AG10803 (cell line): ENCODE results near the gene WSCD2.

Source experiments
- DNase-seq: peaks from one replicate; pipeline ENCODE4 v3.0.0; 2010; ENCODE audit warnings: low read depth
- H3K4me3 ChIP-seq: 2 replicates; pipeline ENCODE4 v1.5.1; 2011; ENCODE audit warnings: mild to moderate bottlenecking, low read length, control low read depth
- TF ChIP-seq, protein P1 (sequence below): conservative IDR thresholded peaks from 2 replicates; pipeline ENCODE4 v1.5.1; 2011; ENCODE audit warnings: mild to moderate bottlenecking, low read length, control low read depth, inconsistent platforms

WSCD2 gene

DNA sequence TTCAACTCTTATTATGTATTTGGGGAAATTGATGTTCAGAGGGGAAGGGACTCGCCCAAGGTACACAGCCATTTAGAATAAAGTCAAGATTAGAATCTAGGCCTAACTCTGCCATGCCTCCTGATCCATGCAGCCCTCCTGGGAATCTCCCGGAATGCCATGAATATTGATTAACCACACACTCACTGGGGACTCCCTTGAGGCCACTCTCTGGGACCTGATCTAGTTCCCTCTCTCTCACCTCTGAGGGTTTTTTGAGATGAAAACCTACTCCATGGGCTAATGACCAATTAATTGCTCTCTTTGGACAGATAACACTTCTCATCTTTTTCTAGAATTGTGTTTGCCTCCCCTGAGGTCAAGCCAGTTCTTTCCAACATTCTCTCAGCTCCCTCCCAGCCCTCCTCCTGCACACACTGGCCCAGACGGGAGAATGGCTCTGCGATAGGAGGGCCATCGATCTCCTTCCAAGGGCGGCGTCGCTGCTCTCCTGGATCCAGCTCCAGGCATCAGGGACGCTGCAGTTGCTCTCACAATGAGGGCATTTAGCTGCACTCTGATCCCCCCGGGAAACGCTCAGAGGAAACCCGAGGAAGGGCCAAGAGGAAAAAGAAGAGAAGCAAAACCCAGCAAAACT, 22.6 kb downstream of the WSCD2 start:
- DNase-seq: no peak
- TF ChIP-seq, protein P1, sequence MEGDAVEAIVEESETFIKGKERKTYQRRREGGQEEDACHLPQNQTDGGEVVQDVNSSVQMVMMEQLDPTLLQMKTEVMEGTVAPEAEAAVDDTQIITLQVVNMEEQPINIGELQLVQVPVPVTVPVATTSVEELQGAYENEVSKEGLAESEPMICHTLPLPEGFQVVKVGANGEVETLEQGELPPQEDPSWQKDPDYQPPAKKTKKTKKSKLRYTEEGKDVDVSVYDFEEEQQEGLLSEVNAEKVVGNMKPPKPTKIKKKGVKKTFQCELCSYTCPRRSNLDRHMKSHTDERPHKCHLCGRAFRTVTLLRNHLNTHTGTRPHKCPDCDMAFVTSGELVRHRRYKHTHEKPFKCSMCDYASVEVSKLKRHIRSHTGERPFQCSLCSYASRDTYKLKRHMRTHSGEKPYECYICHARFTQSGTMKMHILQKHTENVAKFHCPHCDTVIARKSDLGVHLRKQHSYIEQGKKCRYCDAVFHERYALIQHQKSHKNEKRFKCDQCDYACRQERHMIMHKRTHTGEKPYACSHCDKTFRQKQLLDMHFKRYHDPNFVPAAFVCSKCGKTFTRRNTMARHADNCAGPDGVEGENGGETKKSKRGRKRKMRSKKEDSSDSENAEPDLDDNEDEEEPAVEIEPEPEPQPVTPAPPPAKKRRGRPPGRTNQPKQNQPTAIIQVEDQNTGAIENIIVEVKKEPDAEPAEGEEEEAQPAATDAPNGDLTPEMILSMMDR: no peak
- no peak overlapping the region for H3K4me3 ChIP-seq

DNA sequence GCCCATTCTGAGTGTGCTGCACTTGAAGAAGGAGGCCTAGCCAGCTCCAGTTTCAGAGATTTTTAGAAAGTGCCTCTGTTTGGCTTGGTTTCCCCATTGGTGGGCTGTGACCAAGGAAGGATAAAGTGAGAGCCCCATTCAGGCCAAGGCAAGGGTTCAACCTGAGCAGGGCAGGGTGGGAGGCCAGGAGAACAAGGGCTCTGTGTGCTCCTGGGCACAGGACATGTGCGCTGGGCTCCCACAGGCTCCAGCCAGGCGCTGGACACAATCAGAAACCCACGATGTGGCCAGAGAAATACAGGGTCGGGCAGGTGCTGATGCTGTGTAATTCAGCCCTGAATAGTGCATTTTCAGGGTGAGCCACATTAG, 23.1 kb downstream of the WSCD2 start:
- TF ChIP-seq, protein P1: no peak
- DNase-seq: no peak
- H3K4me3 ChIP-seq: no peak overlapping the region

DNA sequence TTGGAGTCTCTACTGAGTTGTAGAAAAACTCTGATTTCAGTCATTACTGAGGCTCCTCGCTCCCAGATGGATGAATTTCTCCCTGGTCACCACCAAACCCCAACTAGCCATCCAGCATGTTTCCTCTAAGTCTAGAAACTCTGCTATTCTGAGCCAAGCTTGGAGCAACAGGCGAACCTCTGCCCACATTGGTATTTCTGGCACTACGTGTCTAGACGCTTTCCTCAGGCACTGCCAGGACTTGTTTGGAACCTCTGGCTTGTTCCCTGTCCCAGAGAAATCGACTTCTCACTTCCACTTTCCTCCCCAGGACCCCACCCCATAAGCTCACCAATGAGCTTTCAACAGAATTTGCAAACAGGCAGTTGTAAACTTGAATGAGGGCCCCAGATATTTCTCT, 27.6 kb downstream of the WSCD2 start:
- TF ChIP-seq, protein P1: no peak
- no peak overlapping the region for H3K4me3 ChIP-seq
- no peak for DNase-seq

DNA sequence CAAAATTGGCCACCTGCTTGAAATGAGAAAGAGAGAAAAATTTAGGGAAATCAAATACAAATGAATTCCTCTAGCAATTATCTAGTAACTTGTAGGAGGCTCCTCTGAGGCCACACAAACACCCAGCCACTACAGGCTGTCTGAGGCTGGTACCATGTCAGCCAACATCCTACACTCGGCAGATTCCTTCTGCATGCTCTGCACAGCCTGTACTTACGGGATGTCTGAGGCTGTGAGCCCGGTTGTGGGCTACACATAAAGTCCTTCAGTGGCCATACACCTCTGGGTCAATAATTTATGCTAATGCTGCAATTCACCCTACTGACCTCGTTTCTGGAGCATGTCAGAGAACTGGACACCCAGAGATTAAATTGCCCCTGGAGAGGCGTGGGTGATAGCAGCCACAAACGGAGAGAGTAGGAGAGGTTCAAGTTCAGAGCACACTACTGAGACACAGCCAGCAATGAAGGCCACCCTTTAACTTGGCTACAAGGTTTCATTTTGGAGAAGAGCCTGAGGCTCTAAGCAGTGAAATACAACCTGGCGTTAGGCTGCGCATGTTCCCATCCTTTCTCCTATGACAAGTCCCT, 28.9 kb downstream of the WSCD2 start:
- no peak overlapping the region for H3K4me3 ChIP-seq
- no peak for DNase-seq
- TF ChIP-seq, protein P1: no peak

DNA sequence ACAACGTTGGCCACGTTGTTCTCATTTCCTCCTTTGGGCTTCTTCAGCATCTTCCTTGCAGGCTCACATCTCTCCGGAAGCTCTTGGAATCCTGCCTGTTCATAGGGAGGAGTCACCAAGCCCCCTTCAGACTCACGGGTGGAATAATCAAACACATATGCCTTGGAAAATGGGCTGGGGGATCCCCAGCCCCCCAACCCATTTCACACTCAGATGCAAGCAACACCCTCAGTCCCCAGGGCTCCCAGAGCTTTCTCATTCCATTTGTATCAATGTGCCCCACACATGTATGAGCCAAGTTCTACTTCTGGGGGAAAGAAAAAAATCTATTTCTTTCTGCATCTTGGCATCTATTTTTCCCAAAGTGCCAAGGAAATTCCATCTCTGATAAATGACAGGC, 33.1 kb downstream of the WSCD2 start:
- H3K4me3 ChIP-seq: no peak overlapping the region
- TF ChIP-seq, protein P1: no peak
- DNase-seq: no peak

DNA sequence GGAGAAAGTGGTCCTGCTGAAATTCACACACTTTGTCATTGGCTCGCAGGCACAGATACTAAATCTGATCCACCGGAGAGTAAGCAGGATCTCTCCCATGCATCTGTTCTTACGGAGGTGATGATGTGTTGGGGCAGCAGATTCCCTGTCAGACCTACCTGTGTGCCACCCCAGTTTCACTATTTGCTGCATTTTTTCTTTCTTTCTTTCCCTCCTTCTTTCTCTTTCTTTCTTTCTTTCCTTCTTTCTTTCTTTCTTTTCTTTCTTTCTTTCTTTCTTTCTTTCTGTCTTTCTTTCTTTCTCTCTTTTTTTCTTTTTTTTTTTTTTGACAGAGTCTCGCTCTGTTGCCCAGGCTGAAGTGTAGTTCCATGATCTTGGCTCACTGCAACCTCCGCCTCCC, 37.4 kb downstream of the WSCD2 start:
- TF ChIP-seq, protein P1: no peak
- no peak for DNase-seq
- H3K4me3 ChIP-seq: no peak overlapping the region

DNA sequence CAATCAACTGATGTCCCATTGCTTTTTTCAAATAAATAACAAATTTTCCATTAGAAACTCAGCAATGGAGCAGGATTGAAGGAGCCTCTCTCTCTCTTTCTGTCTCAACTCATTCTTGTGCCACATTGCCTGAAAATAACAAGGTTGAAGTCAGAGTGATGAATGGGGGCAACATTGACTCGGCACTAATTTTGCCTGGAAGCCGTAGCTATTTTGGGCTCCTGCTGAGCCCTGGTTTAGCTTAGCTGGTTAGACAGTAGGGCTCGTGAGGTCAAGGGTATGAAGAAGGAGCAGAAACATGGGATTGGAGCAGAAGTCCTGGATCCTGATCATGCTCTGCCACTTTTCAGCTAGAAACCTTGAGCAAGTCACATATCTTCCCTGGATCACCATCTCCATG, 38.9 kb downstream of the WSCD2 start:
- no peak overlapping the region for H3K4me3 ChIP-seq
- TF ChIP-seq, protein P1: no peak
- DNase-seq: no peak
